VCaP (cell line): ENCODE results near the gene PTPN9.
"Not testable (repeated sequence)": the region's sequence is repeated elsewhere in the genome, so short reads cannot be mapped to it uniquely, and the experiment has no call there.

Experiments
- H3K27ac ChIP-seq: fragments of 450-650 bp; 2 replicates; pipeline ENCODE4 v1.5.1; 2017
- TF ChIP-seq, protein P1 (sequence below): fragments of 450-650 bp; conservative IDR thresholded peaks from 2 replicates; pipeline ENCODE4 v1.5.1; 2017; ENCODE audit warnings: mild to moderate bottlenecking, moderate library complexity

PTPN9 gene

DNA sequence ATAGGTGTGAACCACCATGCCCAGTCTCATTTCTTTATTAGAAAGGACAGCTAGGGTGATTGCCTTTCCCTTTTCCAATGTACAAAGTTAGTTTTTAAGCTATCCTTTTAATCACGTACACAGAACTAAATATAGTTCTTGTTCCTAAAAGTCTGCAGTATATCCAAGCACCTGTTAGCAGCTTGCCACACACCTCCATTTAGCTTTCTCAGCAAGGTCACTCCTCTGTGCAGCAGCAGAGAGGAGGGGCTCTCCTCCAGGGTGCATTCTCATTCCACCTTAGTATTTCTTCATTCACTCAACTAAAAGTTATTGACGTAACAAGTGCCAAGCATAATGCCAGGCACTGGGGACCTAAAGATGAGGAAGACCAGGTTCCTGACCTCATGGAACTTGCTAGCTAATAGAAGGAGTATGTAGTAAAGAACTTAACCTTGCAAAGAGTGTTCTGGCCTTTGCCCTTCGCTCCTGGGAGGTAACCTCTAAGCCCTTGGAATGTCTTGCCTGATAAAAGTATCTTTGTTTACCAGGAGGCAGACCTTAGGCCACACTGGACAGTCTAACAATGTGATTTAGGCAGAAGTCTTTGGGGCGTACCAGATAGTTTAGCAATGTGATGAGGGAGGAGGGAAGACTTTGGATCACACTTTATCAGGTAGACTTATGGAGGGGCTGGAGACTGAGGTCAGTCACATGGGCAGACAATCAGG is 12.7 kb upstream of the PTPN9 start:
- H3K27ac ChIP-seq, result no peak overlapping the region
- TF ChIP-seq, protein P1, sequence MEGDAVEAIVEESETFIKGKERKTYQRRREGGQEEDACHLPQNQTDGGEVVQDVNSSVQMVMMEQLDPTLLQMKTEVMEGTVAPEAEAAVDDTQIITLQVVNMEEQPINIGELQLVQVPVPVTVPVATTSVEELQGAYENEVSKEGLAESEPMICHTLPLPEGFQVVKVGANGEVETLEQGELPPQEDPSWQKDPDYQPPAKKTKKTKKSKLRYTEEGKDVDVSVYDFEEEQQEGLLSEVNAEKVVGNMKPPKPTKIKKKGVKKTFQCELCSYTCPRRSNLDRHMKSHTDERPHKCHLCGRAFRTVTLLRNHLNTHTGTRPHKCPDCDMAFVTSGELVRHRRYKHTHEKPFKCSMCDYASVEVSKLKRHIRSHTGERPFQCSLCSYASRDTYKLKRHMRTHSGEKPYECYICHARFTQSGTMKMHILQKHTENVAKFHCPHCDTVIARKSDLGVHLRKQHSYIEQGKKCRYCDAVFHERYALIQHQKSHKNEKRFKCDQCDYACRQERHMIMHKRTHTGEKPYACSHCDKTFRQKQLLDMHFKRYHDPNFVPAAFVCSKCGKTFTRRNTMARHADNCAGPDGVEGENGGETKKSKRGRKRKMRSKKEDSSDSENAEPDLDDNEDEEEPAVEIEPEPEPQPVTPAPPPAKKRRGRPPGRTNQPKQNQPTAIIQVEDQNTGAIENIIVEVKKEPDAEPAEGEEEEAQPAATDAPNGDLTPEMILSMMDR, result no peak

DNA sequence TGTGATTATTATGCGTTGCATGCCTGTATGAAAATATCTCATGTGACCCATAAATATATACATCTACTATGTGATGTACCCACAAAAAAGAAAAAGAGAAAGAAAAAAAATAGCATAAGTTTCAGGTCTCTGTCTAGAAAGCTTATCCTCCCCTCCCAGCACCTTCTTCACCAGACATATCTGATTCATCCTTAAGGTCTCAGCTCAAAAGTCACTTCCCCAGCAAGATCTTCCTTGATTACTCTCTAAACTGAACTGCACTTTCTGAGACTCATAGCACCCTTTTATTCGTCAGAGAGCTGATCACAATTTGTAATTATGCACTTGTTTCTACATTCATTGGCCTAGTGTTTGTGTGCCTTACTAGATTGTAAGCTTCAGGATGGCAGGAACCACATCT is 11.1 kb upstream of the PTPN9 start:
- H3K27ac ChIP-seq, result no peak overlapping the region
- TF ChIP-seq, protein P1, result no peak

DNA sequence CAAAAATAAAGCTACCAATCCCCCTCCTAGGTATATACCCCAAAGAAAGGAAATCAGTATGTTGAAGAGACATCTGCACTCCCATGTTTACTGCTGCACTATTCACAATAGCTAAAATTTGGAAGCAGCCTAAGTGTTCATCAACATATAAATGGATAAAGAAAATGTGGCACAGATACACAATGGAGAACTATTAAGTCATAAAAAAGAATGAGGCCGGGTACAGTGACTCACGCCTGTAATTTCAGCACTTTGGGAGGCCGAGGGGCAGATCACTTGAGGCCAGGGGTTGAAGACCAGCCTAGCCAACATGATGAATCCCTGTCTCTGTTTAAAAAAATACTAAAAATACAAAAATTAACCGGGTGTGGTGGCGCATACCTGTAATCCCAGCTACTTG is 10.0 kb upstream of the PTPN9 start:
- no peak overlapping the region for H3K27ac ChIP-seq
- TF ChIP-seq, protein P1, result no peak

DNA sequence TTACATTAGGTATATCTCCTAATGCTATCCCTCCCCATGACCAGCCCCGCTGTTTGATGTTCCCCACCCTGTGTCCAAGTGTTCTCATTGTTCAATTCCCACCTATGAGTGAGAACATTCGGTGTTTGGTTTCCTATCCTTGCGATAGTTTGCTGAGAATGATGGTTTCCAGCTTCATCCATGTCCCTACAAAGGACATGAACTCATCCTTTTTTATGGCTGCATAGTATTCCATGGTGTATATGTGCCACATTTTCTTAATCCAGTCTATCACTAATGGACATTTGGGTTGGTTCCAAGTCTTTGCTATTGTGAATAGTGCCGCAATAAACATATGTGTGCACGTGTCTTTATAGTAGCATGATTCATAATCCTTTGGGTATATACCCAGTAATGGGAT is 7.3 kb upstream of the PTPN9 start:
- H3K27ac ChIP-seq, result not testable (repeated sequence)

DNA sequence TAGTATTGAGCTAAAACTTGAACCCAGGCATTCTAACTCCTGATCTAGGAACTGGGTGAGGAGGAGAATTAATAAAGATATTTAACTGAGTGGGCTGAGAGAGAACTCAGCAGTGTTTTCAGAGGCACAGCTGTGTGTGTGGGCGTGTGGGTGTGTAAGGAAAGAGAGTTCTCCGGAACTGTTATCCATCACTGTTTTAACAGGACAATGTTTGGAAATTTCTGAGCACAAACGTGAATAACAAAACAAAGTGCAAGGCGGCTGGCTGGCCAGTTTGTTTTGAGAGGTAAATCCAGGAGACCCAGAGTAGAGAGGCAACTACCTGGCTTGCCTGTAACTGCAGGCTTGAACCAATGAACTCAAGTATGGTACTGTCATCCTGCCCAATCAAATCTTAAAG is 5.0 kb upstream of the PTPN9 start:
- TF ChIP-seq, protein P1, result no peak
- no peak overlapping the region for H3K27ac ChIP-seq

DNA sequence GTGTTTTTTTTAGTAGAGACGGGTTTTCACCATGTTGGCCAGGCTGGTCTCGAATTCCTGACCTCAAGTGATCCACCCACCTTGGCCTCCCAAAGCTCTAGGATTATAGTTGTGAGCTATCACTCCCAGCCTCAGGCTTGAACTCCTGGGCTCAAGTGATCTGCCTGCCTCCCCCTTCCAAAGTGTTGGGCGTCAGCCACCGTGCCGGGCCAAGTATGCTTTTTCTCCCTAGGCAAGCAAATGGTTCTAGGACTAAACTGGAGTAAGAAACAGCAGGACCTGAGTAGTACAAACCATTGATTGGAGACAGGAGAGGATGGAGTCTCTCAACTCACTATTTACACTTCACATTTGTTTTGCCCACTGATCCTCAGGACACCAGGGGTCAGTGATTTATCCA is 4.6 kb upstream of the PTPN9 start:
- H3K27ac ChIP-seq, result no peak overlapping the region
- TF ChIP-seq, protein P1, result no peak

DNA sequence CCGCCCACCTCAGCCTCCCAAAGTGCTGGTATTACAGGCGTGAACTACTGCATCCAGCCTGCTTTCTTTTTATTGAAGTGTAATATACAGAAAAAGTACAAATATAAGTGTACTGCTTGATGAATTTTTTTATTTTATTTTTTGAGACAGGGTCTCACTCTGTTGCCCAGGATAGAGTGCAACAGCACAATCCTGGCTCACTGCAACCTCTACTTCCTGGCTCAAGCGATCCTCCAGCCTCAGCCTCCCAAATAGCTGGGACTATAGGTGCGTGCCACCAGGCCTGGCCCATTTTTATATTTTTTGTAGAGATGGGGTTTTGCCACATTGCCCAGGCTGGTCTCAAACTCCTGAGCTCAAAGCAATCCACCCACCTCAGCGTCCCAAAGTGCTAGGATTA is 3.8 kb upstream of the PTPN9 start:
- not testable (repeated sequence) for H3K27ac ChIP-seq

DNA sequence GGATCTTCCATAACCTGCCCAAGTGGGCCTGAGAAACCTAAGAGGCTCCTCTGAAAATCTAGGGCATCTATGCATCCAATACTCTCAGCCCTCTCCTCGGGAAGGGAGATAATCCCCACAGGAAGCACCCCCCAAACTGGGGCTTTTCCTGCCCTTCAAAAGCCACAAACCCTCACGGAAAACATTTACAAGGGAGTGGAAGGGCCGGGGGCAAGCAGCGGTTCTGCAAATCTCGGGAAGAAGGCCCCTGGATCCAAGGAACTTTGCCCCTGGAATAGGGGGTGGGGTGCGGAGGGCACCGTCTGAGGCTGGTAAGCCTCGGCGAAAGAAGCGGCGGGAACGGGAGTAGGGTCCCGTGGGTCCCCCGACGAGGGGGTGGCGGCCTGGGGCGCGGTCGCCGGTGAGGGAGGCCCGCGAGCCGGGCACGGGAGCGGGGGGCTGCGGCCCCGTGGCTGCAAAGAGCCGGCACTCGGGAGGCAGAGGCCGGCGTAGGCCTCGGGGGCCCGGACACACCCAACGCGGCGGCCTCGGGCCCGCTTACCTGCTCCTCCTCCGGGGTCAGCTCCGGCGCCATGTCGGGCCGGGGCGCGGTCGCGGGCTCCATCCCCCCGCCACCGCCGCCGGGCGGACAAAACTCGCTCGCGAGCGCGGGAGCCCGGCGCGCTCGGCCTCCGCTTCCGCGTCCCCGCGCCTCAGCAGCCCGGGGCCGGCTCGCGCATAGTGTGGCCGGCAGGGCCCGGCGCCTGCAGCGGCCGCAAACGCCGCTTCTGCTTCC is 755 bp downstream of the PTPN9 start:
- TF ChIP-seq, protein P1, result no peak
- H3K27ac ChIP-seq, result peak overlapping the region; percentile 92
